Activated CD4-positive, alpha-beta T cell treated with anti-CD3 and anti-CD28 coated beads, Interleukin-2, amount 10 ng/mL, durations not matched to agents 7 days and 5 days (primary cell): Measurements from ENCODE around the gene VIPAS39. TPM values are rescaled to one million over a fixed set of nuclear protein-coding genes. Genes with fewer than 3 reads are reported as not detected.

Experiments used
- total RNA-seq, 2 experiments: library from RNA; stranded (reverse); gene quantifications; one replicate each; pipeline ENCODE4 v1.2.3, GENCODE V29; 2021

The VIPAS39 gene
- total RNA-seq, 2 experiments from 2014 or later, result 19.0 to 20.7 TPM

Other genes with a start within 250 kb of the VIPAS39 start
- gene NGB, start 186.4 kb downstream of the VIPAS39 start, total RNA-seq, result not detected
- gene POMT2, start 136.7 kb downstream of the VIPAS39 start, total RNA-seq, result 10 to 100 TPM; 11.9 to 13.8 TPM
- gene GSTZ1, start 136.6 kb downstream of the VIPAS39 start, total RNA-seq, result 10 to 100 TPM; 17.0 to 17.8 TPM
- gene TMED8, start 80.5 kb downstream of the VIPAS39 start, total RNA-seq, result 10 to 100 TPM; 15.0 to 15.4 TPM
- gene SAMD15, start 80.2 kb downstream of the VIPAS39 start, total RNA-seq, result under 1 TPM; 0.10 to 0.27 TPM
- gene NOXRED1, start 34.1 kb downstream of the VIPAS39 start, total RNA-seq, result under 1 TPM; 0.22 to 0.67 TPM
- 100 to 1,000 TPM; 217 to 245 TPM for gene AHSA1, start 492 bp upstream of the VIPAS39 start, total RNA-seq
- gene ISM2, start 41.2 kb upstream of the VIPAS39 start, total RNA-seq, result not detected
- gene SPTLC2, start 159.0 kb upstream of the VIPAS39 start, total RNA-seq, result 10 to 100 TPM; 54.2 to 64.4 TPM